Erythroblast (primary cell): Measurements from ENCODE around the gene ADRB2.
A peak's percentile ranks its signal among the peaks of the same experiment; 100 is the strongest.

ENCODE experiments used
- DNase-seq, 2 experiments: peaks; one replicate each; lab custom pipeline; 2025; lab: John Stamatoyannopoulos, UW
- GATA1 ChIP-seq: IDR thresholded peaks from 2 replicates; pipeline ENCODE4 v1.6.1; 2011; ENCODE audit warnings: low read depth, mild to moderate bottlenecking, control low read depth, low read length, moderate library complexity
- POLR2A ChIP-seq: IDR thresholded peaks from 2 replicates; pipeline ENCODE4 v1.6.1; 2011; ENCODE audit warnings: mild to moderate bottlenecking, low read length

Gene ADRB2

GRCh38 chr5:148826053-148826738 lies at the start of gene ADRB2:
ADRB2 (plus strand) TSS chr5:148826611; CDS start chr5:148826832, 221 bp downstream.
- DNase-seq, result peak; percentile 93 to 94
- TF ChIP-seq GATA1, result no peak
- TF ChIP-seq POLR2A, result peak; percentile 69

DNA sequence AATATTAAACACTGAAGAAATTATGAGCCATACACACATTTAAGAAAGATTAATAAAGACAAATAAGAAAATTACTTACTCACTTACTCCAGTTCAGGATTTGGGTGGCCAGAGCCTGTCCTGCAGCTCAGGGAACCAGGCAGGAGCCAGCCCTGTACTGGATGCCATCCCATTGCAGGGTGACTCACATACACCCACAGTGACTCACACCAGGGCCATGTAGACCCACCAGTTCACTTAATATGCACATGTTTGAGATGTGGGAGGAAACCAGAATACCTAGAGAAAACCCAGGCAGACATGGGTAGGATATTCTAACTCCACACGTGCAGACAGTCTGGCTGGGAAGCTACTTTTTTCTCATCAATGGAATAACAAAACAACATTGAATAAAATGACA lies 49.6 kb upstream of the ADRB2 start:
- TF ChIP-seq GATA1 (no peak), POLR2A (no peak)
- peak; percentile 6 to 10 for DNase-seq

DNA sequence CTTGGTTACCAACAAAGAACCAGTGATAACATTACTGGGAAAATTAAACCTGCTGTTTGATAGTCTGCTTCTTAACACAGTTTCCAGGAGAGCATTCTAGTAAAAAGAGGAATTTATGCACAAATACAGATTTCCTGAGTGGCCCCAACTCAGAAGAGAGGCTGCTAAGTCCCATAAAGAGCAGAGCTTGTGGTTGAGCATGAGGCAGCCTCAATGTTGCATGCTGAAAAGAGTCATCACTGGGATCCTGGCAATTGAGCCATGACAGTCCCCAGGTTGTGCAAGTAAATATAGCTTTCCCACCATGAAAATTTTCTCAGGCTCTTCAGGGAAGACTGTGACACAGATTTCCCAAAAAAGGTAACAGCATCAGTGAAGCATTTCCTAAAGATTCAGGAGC lies 47.5 kb upstream of the ADRB2 start:
- no peak for TF ChIP-seq POLR2A
- no peak for TF ChIP-seq GATA1

DNA sequence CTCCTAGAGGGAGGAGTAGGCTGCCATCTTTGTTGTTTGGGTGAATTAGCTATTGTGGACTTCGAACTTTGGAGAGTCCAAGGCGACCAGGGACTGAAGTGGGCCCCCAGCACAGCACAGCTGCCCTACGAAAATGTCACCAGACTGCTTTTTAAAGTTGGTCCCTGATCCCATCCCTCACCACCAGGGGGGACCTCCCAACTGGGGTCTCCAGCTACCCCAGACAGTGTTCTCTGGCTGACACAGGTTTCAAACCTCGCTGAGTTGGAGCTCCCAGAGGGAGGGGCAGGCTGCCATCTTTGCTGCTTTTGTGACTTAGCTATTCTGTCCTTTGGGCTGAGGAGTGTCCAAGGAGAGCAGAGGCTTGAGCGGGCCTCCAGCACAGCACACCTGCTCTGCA lies 45.7 kb upstream of the ADRB2 start:
- DNase-seq, result no peak
- TF ChIP-seq GATA1, result no peak
- no peak for TF ChIP-seq POLR2A

More for the DNA sequence above, 47.5 kb upstream of the ADRB2 start:
- no peak for DNase-seq

DNA sequence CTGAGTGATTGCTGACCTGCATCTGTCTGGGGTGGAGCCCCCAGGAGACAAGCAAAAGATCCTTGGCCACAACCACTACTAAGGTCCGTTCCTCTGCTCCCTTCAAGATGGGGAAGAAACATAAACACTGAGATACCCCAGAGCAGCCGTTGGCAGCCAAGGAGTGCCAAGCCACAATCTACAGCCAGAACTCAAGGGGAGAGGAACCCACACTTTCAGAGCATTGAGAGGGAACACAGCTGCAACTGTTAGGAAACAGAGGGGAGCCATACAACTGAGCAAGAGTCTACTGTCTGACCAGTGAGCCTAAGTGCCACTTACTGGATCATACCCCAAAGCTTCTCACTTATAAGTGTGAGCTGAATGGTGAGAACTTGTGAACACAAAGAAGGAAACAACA lies 44.6 kb upstream of the ADRB2 start:
- no peak for DNase-seq
- TF ChIP-seq POLR2A (no peak), GATA1 (no peak)

DNA sequence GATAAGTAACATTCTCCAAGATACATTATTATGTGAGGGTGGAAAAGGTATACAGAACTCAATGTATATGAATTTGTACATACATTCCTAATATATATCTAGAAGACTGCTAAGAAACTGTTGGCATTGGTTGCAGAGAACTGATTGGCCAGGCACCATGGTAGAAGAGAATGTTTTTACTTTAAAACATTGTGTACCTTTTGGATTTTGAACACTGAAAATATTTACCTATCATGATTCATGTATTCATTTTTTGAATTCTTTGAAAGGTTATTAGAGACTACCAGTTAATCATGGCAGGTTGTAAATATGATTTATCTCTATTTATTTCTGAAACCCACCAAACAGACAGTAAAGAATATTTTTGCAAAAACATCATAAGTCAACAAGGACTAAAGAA lies 41.2 kb upstream of the ADRB2 start:
- TF ChIP-seq POLR2A, result no peak
- no peak for TF ChIP-seq GATA1

GRCh38 chr5:148786456-148786855 lies 40.0 kb upstream of the ADRB2 start:
- DNase-seq, result no peak
- TF ChIP-seq POLR2A (no peak), GATA1 (no peak)

More for the DNA sequence above, 41.2 kb upstream of the ADRB2 start:
- DNase-seq, result no peak

DNA sequence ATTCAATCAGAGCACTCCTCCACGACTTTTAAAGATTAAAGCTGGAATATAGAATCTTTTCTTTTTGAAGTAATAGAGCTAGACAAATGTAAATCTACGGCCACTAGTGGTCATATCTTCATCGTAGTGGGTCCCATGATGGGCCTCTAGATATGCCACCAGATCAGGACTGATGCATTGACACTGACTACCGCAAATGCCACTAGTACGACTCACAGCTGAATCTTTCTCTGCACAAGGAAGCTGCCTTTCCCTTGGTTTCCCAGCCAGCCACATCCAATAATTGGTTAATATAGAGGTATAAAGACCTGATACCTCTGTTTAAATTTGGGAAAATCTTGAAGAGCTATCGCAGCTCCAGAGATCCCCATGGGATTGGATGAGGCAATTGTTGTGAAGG lies 37.8 kb upstream of the ADRB2 start:
- DNase-seq, result no peak
- TF ChIP-seq POLR2A (no peak), GATA1 (no peak)

- TF ChIP-seq POLR2A (no peak), GATA1 (no peak)
- no peak for DNase-seq
Observed at GRCh38 chr5:148790545-148791333, 35.7 kb upstream of the ADRB2 start.

GRCh38 chr5:148791334-148791667 lies 35.1 kb upstream of the ADRB2 start:
- DNase-seq, result no peak
- TF ChIP-seq POLR2A, result no peak

DNA sequence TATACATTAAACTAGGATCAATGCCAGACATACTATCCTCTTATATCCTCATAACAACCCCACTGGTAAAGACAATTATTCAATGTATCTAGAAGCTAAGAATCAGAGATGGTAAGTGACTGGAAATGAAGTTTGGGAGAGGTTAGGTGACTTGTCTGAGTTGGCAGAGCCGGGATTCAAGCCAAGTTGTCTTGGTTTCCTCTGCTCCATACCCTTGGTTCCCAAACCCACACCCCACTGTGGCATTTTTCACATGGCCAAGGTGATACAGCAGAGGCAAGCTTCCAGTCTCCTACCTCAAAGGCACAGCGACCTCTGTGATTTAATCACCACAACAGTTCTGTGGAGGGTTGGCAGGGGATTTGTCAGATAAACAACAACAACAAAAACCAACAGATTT lies 34.7 kb upstream of the ADRB2 start:
- no peak for DNase-seq
- TF ChIP-seq POLR2A (no peak), GATA1 (no peak)

DNA sequence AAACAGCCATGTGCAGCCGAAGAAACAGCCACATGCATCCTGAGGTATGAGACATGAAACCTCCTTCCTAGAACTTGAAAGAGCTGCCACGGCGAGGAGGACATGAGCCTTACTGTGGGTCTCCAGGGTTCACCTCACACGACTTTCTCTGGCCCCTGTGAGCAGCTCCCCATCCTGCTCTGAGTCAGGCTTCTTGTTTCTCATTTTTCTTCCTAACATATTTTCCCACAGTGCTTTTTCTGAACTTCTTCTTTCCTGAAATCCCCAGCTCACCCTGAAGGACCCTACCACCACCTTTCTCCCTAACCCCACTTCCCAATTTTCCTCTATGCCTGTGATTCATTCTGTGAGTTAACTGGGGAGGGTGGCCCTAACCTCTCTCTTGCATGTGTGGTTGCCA lies 33.7 kb upstream of the ADRB2 start:
- DNase-seq, result no peak
- no peak for TF ChIP-seq POLR2A
- no peak for TF ChIP-seq GATA1

DNA sequence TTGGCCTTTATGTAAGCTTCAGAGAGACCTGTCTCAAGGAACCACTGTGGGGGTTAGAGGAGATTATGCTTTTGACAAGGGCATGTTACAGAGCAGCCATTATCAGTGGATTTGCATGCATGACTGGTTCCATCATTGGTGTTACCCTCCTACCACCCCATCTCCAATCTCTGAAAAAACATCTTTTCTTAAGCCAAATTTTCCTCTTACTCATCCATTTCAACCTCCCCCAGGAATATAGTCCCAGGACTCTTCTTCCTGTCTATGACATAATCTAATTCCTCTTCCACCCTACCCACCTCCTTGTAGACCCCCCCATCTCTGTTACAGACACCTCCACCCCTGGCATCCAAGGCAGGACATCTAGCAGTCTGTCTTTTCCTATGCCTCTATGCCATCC lies 33.1 kb upstream of the ADRB2 start:
- no peak for TF ChIP-seq GATA1
- TF ChIP-seq POLR2A, result no peak
- no peak for DNase-seq

DNA sequence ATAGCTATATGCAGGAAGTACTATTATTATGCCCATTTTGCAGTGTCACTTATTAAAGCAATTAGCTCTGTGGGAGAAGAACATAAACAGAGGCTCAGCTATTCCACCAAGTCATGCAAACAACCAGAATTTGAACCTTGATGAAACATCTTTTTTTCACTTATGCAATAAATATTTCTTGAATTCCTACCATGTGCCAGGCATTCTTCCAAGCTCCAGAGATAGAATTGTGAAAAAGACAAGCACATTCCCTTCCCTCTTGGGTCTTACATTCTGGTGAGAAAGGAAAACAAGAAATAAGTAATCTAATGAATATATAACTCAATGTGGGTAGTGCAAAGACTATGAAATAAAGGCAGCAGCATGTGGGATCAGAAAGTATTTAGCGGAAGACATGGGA lies 32.1 kb upstream of the ADRB2 start:
- TF ChIP-seq GATA1 (no peak), POLR2A (no peak)
- no peak for DNase-seq
